GM21360 (cell line): Measurements from ENCODE around the gene CBLB.

Experiments
- ATAC-seq: cut with Tn5 transposase; IDR thresholded peaks from one replicate; pipeline ENCODE4 v1.9.1; 2021; ENCODE audit warnings: mild to moderate bottlenecking, moderate library complexity; ENCODE audit not compliant: unreplicated experiment

Gene CBLB

GRCh38 chr3:105649480-105649879 is 219.3 kb downstream of the CBLB start:
- ATAC-seq: no peak

GRCh38 chr3:105647047-105647446 is 221.8 kb downstream of the CBLB start:
- no peak for ATAC-seq

GRCh38 chr3:105639131-105639530 is 229.7 kb downstream of the CBLB start:
- no peak for ATAC-seq

- no peak for ATAC-seq
Observed at GRCh38 chr3:105634708-105635107, 234.1 kb downstream of the CBLB start.

- no peak for ATAC-seq
Observed at GRCh38 chr3:105629718-105630117, 239.1 kb downstream of the CBLB start.

- no peak for ATAC-seq
Observed at GRCh38 chr3:105626739-105627138, 242.1 kb downstream of the CBLB start.

- no peak for ATAC-seq
Observed at GRCh38 chr3:105622169-105622568, 246.6 kb downstream of the CBLB start.

- ATAC-seq: no peak
Observed at GRCh38 chr3:105620236-105620635, 248.6 kb downstream of the CBLB start.

- ATAC-seq: no peak
Observed at GRCh38 chr3:105619651-105620050, 249.2 kb downstream of the CBLB start.

- no peak for ATAC-seq
Observed at GRCh38 chr3:105618556-105618955, 250.3 kb downstream of the CBLB start.

GRCh38 chr3:105616374-105617121 is 252.3 kb downstream of the CBLB start:
- ATAC-seq: no peak

GRCh38 chr3:105615814-105616213 is 253.0 kb downstream of the CBLB start:
- no peak for ATAC-seq

- ATAC-seq: no peak
Observed at GRCh38 chr3:105614288-105615030, 254.4 kb downstream of the CBLB start.

GRCh38 chr3:105613120-105613519 is 255.7 kb downstream of the CBLB start:
- ATAC-seq: no peak

GRCh38 chr3:105611304-105612192 is 257.3 kb downstream of the CBLB start:
- no peak for ATAC-seq

GRCh38 chr3:105610473-105610872 is 258.3 kb downstream of the CBLB start:
- no peak for ATAC-seq

- ATAC-seq: no peak
Observed at GRCh38 chr3:105608623-105609022, 260.2 kb downstream of the CBLB start.

- no peak for ATAC-seq
Observed at GRCh38 chr3:105606016-105606415, 262.8 kb downstream of the CBLB start.
